DMS 273 treated with DMSO at 0.1 percent for 48 hours (cell line): Measurements from ENCODE around the gene LARP4.
"Not testable (repeated sequence)": the region's sequence is repeated elsewhere in the genome, so short reads cannot be mapped to it uniquely, and the experiment has no call there.

Source experiments
- DNase-seq: peaks from one replicate; lab custom pipeline; 2025; lab: John Stamatoyannopoulos, UW

Gene LARP4

DNA sequence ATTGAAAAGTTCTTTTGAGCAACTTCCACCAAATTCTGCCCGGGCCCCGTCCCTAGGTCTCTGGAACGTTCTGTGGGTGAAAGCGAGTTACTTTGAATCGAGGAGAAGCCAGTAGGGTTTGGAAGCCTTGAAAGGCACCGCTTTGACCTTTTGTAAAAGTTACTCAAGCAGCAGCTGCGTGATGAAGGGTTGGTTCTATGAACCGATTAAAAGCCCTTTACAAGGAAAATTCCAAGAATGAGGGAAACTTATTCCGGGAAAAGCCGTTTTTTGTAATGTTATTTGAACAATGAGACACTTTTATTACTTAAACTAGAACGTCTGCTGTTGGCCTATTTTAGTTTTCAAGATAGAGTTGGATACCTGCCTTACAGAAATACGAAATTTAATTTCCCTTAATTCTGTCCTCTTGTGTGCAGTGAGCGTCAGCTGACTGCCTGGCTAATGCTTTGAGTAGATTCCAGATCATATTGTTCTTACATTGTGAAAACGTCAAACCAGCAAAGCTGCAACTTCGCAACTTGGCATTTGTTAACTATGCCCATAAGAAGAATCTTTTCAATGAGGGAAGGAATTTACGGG lies 906 bp downstream of the LARP4 start:
- DNase-seq = no peak

DNA sequence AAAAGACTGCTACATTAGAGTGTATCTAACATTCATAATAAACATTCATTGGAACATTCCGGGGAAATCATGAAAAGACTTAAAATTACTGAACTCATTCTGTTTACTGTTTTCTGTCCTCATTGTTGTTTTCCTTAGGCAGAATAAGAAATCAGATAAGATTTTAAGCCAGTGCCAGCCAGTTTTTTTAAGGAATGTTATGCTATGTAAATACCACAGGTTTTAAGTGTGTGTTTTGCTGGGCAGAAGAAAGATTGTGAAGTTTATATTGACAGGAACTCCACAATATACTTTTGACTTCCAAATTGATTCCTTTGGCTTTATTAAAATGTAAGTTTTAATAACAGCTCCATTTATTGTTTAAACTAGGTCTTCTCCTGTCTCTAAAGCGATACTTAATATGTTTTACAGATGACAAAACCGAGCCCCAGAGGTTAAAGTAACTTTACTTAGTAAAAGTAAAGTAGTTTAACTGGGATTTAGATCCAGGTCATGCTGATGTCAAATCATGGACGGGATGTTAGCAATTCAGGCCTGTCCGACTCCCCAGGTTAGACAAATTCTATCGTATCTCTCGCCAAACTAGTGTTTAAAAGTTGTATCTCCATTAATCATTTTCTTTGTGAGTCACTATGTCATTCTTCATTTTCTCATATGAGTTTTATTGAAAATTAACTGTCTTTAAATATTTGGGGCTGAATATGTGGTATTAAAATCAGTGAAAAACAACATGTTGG lies 1.7 kb downstream of the LARP4 start:
- no peak for DNase-seq

DNA sequence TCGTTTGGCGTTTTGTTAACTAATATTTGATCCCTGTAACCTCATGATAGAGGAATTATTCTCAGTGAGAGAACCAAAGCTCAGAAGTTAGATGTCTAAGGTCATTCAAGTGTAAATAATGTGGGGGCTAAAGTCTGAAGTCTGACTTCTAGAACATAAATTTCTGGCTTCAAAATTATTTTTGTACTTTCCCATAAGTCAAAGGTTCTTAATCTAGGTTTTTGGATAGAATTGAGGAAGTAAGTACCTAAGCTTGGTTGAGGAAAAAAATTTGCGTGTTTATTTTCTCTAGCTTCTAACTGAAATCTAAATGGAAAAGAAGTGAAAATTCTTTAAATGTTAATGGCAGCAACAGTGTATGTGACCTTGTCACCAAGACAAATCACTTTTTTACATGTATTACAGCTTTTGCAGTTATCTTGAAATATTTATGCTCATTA lies 2.3 kb downstream of the LARP4 start:
- no peak for DNase-seq

DNA sequence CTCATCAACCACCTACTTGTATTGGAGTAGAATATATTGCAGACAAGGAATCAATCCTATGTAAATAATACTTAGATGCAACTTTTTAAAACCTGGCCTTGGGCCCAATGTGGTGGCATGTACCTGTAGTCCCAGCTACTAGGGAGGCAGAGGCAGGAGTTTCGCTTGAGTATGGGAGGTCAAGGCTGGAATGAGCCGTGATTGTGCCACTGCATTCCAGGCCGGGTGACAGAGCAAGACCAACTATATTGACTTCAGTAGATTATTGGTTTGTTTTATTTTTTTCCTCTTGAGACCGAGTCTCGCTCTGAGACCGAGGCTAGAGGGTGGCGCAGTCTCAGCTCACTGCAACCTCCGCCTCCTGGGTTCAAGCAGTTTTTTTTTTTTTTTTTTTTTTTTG lies 3.6 kb downstream of the LARP4 start:
- no peak for DNase-seq

DNA sequence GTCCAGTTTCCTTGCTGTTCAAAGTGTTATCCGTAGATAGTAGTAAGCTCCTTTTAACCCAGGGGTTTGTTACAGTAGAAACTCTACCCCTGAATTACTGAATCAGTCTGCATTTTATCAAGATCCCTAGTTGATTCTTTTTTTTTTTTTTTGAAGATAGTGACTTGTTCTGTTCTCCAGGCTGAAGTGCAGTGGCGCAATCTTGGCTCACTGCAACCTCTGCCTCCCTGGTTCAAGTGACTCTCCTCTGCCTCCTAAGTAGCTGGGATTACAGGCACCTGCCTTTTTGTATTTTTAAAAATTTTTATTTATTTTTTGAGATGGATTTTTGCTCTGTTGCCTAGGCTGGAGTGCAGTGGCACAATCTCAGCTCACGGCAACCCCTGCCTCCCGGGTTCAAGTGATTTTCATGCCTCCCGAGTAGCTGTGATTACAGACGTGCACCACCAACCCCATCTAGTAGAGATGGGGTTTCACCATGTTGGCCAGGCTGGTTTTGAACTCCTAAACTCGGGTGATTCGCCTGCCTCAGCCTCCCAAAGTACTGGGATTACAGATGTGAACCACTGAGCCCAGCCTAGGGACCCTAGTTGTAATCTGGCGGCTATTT lies 10.5 kb downstream of the LARP4 start:
- DNase-seq = no peak

DNA sequence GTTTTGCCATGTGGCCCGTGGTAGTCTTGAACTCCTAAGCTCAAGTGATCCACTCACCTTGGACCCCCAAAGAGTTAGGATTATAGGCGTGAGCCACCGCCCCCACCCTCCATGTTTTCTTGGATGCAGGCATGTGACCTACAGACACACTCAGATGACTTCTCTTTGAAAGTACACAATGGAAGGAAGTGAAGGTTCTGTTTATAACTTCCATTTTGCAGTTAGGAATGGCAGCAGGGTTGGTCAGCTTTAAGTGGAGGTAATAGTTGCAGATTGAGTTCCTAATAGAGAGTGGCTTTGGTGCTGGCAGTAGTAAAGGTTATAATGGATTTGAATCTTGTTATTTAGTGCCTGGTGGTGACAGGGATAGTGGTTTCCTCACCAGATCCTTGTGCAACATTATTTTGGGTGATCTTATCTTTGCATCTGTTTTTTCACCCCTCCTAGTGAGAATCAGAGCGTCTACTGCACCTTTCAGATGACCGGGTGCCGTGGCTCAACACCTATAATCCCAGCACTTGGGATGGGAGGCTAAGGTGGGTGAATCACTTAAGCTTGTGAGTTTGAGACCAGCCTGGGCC lies 15.3 kb downstream of the LARP4 start:
- DNase-seq = no peak

DNA sequence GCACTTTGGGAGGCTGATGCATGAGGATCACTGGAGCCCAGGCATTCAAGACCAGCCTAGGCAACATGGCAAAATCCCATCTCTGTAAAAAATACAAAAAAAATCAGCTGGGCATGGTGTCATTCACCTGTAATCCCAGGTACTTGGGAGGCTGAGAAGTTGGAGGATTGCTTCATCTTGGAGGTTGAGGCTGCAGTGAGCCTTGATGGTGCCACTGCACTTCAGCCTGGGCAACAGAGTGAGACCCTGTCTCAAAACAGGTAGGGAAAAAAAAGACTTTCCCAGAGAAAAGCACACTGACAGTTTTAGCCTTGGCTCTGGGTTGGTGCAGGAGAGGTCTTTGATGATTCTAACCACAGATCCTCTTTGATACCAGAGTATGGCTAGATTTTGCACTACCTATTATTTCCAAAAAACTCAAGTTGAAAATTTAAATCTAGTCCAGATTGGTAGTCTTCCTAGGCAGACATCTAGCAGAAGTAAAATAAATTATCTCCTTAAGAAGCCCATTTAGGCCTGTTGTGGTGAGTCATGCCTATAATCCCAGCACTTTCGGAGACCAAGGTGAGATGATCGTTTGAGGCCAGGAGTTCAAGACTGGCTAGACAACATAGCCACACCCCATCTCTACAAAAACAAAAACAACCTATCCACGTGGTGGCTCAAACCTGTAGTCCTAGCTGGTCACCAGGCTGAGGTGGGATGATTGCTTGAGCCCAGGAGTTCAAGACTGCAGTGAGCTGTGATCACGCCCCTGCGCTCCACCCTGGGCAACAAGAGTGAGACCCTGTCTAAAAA lies 18.6 kb downstream of the LARP4 start:
- DNase-seq = no peak

DNA sequence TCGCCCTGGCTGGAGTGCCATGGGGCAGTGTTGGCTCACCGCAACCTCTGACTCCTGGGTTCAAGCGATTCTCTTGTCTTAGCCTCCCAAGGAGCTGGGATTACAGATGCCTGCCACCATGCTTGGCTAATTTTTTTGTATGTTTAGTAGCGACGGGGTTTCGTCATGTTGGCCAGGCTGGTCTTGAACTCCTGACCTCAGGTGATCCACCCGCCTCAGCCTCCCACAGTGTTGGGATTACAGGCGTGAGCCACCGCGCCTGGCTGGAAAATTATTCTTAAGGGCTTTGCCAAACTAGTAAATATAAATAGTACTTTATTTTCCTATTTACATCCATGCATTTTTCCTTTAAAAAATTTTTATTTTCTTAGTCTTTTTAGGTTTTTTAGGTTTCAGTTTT lies 22.2 kb downstream of the LARP4 start:
- not testable (repeated sequence) for DNase-seq

DNA sequence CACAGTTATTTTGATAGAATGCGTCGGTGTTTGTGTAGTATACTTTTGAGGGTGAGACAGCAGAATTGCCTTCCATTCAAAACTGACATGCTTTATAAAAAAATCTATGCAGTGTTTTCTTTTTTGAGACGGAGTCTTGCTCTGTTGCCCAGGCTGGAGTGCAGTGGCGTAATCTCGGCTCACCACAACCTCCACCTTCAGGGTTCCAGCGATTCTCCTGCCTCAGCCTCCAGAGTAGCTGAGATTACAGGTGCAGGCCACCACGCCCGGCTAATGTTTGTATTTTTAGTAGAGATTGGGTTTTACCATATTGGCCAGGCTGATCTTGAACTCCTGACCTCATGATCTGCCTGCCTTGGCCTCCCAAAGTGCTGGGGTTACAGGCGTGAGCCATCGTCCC lies 22.7 kb downstream of the LARP4 start:
- not testable (repeated sequence) for DNase-seq

DNA sequence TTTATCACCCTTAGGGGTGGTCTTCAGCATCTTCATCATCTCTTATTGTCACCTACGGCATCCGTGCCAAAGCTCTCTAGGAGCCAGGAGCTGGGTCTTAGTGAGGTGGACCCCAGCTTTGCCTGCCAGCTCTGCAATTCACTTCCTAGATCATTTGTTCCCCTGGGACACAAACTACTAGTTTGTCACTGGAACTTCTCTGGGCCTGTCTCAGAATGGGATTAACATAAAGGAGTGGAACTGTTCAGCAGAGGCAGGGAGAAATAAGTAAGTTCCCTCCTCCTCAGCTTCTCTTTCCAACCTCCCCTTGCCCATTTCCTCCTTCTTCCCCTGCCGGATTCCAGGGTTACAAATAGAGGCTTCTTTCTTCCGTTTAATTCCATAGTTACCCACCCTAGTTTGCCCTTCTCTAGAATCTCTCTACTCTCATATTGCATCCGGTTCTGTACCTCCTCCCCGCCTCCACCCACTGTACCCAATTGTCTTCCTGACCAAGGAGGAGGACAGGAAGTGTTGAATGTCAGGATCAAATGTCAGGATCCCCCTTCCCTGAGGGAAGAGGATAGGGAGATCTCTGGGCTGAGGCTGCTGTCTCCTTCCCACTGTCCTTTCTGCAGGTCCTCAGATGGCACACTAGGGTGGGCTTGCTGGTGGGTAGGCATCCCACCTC lies 25.0 kb downstream of the LARP4 start:
- DNase-seq = no peak

DNA sequence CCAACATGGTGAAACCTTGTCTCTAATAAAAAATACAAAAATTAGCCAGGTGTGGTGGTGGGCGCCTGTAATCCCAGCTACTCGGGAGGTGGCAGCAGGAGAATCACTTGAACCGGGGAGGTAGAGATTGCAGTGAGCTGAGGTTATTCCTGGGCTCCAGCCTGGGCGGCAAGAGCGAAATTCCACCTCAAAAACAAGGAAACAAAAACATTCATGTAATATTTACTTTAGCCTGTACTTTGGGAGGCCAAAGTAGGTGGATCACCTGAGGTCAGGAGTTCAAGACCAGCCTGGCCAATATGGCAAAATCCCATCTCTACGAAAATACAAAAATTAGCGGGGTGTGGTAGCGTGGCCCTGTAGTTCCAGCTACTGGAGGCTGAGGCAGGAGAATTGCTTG lies 31.0 kb downstream of the LARP4 start:
- DNase-seq = not testable (repeated sequence)

DNA sequence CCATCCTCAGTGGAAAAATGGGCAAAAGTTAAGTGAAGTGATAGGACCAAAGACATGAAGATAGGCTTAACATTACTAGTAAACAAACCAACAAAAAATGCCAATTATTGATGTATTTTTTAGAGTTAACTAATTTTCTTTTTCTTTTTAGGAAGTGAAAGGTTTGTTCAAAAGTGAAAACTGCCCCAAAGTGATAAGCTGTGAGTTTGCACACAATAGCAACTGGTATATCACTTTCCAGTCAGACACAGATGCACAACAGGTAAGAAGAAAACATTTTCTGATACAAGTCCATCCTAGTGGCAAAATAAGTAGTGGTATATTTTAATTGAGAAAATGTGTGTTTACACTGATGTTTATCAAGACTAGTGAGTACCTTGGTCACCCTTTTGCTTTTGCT lies 39.6 kb downstream of the LARP4 start:
- DNase-seq = no peak

DNA sequence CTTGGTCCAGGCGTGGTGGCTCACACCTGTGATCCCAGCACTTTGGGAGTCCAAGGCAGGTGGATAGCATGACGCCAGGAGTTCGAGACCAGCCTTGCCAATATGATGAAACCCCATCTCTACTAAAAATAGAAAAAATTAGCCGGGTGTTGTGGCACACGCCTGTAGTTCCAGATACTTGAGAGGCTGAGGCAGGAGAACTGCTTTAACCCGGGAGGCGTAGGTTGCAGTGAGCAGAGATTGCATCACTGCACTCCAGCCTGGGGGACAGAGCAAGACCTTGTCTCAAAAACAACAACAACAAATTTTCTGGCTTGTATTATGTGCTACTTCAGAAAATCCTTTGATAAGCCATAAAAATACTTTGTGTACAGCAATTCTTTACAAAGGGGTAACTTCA lies 41.1 kb downstream of the LARP4 start:
- no peak for DNase-seq

DNA sequence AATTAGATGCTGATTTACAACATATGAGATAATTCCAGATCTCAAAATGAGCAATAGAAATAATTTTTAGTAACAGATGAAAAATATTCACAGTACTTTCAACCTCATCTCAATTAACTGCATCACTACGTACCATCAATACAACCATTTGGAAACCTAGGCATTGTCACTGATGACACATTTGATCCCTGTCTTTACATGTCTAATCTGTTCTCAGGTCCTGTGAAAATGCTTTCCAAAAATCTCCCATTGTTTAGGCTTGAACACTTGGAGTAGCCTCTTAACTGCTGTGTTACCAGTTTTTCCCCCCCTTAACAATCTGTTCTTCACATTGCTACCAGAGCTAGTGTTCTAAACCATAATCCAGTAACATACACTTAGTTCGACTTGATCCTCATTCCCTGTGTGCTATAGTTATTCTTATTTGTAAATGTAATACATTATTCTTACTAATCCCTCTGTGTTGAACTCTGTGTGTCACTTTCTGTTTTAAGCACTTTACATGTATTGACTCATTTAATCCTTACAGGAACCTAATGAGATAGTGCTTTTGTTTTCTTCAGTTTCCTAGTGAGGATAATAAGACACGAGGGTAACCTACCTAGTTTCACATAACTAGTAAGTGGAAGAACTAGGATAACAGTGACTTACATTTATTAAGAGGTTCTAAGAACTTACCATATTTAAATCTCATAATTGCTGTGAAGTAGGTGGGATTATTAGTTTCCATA lies 41.7 kb downstream of the LARP4 start:
- no peak for DNase-seq

DNA sequence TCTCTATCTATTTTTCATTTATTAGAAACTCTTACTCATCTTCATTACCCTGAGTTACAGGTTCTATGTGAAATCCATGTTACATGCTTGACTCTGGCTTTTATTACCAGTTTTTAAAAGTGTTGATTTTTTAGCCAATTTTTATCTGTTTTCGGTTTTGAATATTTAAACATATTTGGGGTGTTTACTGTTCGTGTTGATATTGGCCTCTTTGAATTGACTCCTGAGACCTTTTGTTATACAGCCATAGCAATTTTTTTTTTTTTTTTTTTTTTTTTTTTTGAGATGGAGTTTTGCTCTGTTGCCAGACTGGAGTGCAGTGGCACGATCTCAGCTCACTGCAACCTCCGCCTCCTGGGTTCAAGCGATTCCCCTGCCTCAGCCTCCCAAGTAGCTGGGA lies 49.0 kb downstream of the LARP4 start:
- DNase-seq = not testable (repeated sequence)

DNA sequence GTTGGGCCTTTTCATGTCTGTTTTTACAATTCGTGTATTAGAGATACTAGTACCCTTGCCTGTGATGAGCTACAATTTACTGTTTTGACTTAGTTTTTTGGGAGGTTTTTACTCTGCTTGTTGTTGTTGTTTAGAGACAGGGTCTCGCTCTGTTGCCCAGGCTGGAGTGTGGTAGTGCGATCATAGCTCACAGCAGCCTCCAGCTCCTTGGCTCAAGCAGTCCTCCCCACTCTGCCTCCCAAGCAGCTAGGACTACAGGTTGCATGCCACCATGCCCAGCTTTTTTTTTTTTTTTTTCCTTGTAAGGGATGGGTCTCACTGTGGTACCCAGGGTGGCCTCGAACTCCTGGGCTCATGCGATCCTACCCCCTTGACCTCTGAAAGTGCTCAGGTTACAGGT lies 52.1 kb downstream of the LARP4 start:
- no peak for DNase-seq

DNA sequence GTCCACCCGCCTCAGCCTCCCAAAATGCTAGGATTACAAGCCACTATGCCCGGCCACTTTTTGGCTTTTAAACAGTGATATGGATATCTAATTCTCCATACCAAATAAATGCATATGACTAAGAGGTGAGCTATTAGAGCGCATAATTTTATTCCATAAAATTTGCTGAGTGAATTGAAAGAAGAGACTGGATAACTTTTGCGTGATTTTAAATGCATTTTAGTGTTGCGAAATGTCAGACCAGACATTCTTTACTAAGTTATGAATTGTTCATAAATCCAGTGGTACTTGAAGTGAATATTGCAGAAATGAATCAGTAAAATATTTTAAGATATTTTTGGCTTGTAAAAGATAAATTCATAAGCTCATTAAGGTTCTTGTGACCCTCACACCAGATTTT lies 53.2 kb downstream of the LARP4 start:
- DNase-seq = no peak

DNA sequence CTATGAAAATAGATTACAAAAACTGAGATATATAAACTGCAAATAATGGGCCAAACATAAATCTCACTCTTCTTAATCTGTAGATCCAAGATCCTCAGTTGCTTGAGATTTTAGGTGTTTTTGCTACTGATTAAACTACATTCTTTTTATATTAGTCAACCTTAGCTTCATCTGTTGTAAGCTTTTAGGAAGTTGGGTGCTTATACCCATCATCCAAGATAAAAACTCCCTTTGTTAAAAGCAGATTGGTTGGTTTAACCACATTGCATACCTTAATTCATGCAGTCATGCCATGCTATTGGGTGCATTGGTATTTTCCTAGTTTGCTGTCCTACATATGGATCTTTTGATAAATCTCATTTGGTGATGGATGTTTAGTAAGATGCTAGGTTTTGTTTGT lies 57.9 kb downstream of the LARP4 start:
- DNase-seq = no peak

DNA sequence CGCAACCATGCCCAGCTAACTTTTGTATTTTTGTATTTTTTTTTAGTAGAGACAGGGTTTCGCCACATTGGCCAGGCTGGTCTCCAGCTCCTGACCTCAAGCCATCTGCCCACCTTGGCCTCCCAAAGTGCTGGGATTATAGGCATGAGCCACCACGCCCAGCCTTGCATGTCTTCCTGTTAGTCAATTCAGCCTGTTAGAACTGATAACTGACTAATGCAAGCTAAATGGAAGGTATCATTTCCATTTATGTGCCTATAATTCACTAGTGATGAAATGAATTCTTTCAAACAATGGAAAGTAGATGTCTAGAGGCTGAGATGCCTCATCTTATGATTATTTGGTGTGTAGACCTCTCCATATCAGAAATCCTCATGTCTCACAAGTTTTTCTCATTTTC lies 66.8 kb downstream of the LARP4 start:
- no peak for DNase-seq

DNA sequence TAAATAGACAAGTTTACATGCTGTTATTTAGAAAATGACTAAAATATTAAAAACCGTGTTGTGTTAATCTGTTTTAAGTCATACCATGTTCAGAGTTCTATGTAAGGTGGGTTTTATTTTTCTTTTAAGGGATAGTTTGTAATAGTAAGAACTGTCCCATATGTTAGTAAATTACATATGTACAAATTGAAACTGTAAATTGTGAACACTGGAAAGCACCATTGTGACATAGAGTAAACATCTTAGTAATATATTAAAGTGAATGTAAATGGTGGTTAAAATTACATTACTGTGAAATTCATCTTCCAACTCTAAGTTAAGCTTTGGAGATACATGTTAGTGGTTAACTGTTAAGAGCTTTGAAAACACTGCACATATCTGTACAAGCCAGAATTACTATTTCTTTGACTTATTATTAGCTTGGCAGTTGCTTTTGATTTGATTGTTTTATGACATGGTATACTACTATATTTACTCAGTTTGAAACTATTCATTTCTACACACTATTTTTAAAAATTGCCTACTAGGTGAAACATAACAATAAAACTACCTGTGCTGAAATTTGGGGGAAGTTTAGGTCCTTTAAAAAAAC lies 76.7 kb downstream of the LARP4 start:
- no peak for DNase-seq

DNA sequence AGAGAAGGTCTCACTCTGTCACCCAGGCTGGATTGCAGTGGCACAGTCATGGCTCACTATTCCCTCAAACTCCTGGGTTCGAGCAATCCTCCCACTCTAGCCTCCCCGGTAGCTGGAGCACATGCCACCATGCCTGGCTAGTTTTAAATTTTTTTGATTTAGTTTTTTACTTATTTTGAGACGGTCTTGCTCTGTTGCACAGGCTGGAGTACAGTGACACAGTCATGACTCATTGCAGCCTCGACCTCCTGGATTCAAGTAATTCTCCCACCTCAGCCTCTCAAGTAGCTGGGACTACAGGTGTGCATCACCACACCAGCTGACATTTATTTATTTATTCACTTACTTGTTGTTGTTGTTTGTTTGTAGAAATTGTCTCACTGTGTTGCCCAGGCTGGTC lies 81.9 kb downstream of the LARP4 start:
- no peak for DNase-seq
